Transverse colon (tissue), 4 donors: Measurements from ENCODE around the gene SERPINB5. TPM values are rescaled to one million over a fixed set of nuclear protein-coding genes. Genes with fewer than 3 reads are reported as not detected.

Experiments
- DNase-seq: peaks from one replicate; pipeline ENCODE4 v3.0.0-alpha.2; 2019
- H3K27ac ChIP-seq, 4 donors: fragments of 200-600 bp; sonication (generic); 2 replicates each; pipeline ENCODE4 v1.5.1; 2016 to 2018; ENCODE audit warnings: inconsistent platforms in 4 of 4
- H3K27me3 ChIP-seq: fragments of 200-600 bp; sonication (generic); 2 replicates; pipeline ENCODE4 v1.5.1; 2017; ENCODE audit warnings: inconsistent platforms
- H3K36me3 ChIP-seq, 4 donors: fragments of 200-600 bp; sonication (generic); 2 replicates each; pipeline ENCODE4 v1.5.1; 2017 to 2019; ENCODE audit warnings: inconsistent platforms in 4 of 4
- H3K4me1 ChIP-seq, 4 donors: fragments of 200-600 bp; sonication (generic); 2 replicates each; pipeline ENCODE4 v1.5.1; 2017 to 2020; ENCODE audit warnings: inconsistent platforms in 4 of 4
- H3K4me3 ChIP-seq, 4 donors: fragments of 200-600 bp; sonication (generic); 1 replicate in 1 of 4; 2 replicates in 3 of 4; pipeline versions ENCODE4 v1.5.1 to v1.6.1; 2017 to 2019; ENCODE audit warnings: inconsistent platforms in 4 of 4
- H3K9me3 ChIP-seq, 2 donors: fragments of 200-600 bp; sonication (generic); 2 replicates each; pipeline ENCODE4 v1.5.1; 2017 to 2019; ENCODE audit warnings: inconsistent platforms in 2 of 2
- CTCF ChIP-seq, 5 experiments: fragments of 200-600 bp in 3 of 5; fragments of 450-650 bp in 2 of 5; sonication (generic) in 3 of 5; IDR thresholded peaks; 1 replicate in 2 of 5; 2 replicates in 3 of 5; pipeline ENCODE4 v1.5.1; 2016 to 2017; ENCODE audit warnings: antibody characterized with exemption in 5 of 5, inconsistent platforms in 3 of 5, mild to moderate bottlenecking in 2 of 5, moderate library complexity in 1 of 5
- EP300 ChIP-seq: sonication (generic); formaldehyde crosslinking; IDR thresholded peaks from one replicate; pipeline ENCODE4 v1.6.1; 2017; ENCODE audit warnings: antibody characterized with exemption, low read depth
- POLR2A ChIP-seq: fragments of 450-650 bp; IDR thresholded peaks from one replicate; pipeline ENCODE4 v1.6.1; 2016; ENCODE audit warnings: antibody characterized with exemption, mild to moderate bottlenecking, moderate library complexity
- POLR2AphosphoS5 ChIP-seq, 3 donors: sonication (generic); formaldehyde crosslinking; IDR thresholded peaks; one replicate each; pipeline ENCODE4 v1.6.1; 2016; ENCODE audit warnings: antibody characterized with exemption in 3 of 3
- WGBS, 2 donors: methylation state at CpG; one replicate each; pipeline ENCODE4 v1.1.5; 2018; ENCODE audit warnings: low coverage in 1 of 2; 5-methylcytosine and 5-hydroxymethylcytosine counted together
- in situ Hi-C, 4 donors: fragments of 200-750 bp; cut with MboI; loops; one replicate each; pipeline versions ENCODE4 v1.15.0 to v1.15.1; 2017; ENCODE audit warnings: low sequenced_read_pairs in 3 of 4, low pct_ligation_motif_present in 1 of 4, low pct_unique_long_range_greater_than_20kb in 1 of 4
- intact Hi-C: fragments of 100-400 bp; cut with DNase I; formaldehyde crosslinking; loops from one replicate; pipeline ENCODE4 v1.15.1; 2023; ENCODE audit warnings: low total_unique reads
- total RNA-seq, 4 donors: library from RNA; depleted of rRNA; stranded (reverse); fragments of >200 nt; gene quantifications; one replicate each; pipeline ENCODE4 v1.1.0, GENCODE V29; 2016

Gene SERPINB5, protein sequence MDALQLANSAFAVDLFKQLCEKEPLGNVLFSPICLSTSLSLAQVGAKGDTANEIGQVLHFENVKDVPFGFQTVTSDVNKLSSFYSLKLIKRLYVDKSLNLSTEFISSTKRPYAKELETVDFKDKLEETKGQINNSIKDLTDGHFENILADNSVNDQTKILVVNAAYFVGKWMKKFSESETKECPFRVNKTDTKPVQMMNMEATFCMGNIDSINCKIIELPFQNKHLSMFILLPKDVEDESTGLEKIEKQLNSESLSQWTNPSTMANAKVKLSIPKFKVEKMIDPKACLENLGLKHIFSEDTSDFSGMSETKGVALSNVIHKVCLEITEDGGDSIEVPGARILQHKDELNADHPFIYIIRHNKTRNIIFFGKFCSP
- 1 to 10 TPM in 3 of 4 donors, under 1 TPM in 1; 0.79 to 3.6 (median 1.2) TPM for total RNA-seq

DNA sequence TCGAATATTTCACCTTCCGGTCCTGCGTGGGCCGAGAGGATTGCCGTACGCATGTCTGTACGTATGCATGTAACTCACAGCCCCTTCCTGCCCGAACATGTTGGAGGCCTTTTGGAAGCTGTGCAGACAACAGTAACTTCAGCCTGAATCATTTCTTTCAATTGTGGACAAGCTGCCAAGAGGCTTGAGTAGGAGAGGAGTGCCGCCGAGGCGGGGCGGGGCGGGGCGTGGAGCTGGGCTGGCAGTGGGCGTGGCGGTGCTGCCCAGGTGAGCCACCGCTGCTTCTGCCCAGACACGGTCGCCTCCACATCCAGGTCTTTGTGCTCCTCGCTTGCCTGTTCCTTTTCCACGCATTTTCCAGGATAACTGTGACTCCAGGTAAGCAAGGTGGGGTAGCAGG, at the start of gene SERPINB5:
SERPINB5 (plus strand) TSS at position 291 of the 400 bp plus-strand sequence. CDS start 7,471 bp downstream, outside the sequence.
- no peak within 1 kb of the TSS for H3K4me3 ChIP-seq
- peak within 1 kb of the TSS in 2 of 4 donors; percentile 9 to 47 for H3K27ac ChIP-seq
- TF ChIP-seq POLR2AphosphoS5 (IDR thresholded peaks at IDR 0.05) (peak in 2 of 3 donors; percentile 45 to 51), POLR2A (no peak)
- intact Hi-C loops (no loop called here), in situ Hi-C loops (no loop called here)
- no peaks in the 10 kb centered on the region for H3K36me3 ChIP-seq
- WGBS, 2 donors: 59 to 74% methylated on average over 9 to 21 of the region's 21 CpGs
- H3K4me1 ChIP-seq: peaks cover 0 to 12% (median 4%) of the 10 kb centered on the region in 4 donors
- H3K9me3 ChIP-seq: no peaks in the 10 kb centered on the region
- DNase-seq: peak; percentile 90
- no peaks in the 10 kb centered on the region for H3K27me3 ChIP-seq

- Histone ChIP-seq H3K9me3 (no peaks in the 10 kb centered on the region), H3K4me1 (peaks cover 0 to 7% (median 5%) of the 10 kb centered on the region in 4 donors), H3K4me3 (no peak overlapping the region), H3K27ac (peak overlapping the region in 1 of 4 donors; percentile 33), H3K27me3 (no peaks in the 10 kb centered on the region), H3K36me3 (no peaks in the 10 kb centered on the region)
- DNase-seq: peak; percentile 33
- WGBS, 2 donors: 77 to 81% methylated on average over 4 of the region's 4 CpGs
- in situ Hi-C loops: loop anchor here (25.0 kb wide), 4 partner anchors 90 to 715 kb away; partner anchors contain the start of gene PHLPP1 (in 1 of the 4)
- intact Hi-C loops: loop anchor here (10.0 kb wide), 1 partner anchor 63 kb away; the partner anchor contains the start of gene KDSR
- TF ChIP-seq POLR2A (no peak), CTCF (IDR thresholded peaks at IDR 0.05) (no peak), EP300 (no peak), POLR2AphosphoS5 (IDR thresholded peaks at IDR 0.05) (no peak)
Measured at GRCh38 chr18:63427558-63427957, 49.2 kb upstream of the SERPINB5 start.

GRCh38 chr18:63430526-63430925, 46.2 kb upstream of the SERPINB5 start:
- WGBS, 2 donors: 60 to 79% methylated on average over 2 of the region's 2 CpGs
- H3K4me3 ChIP-seq: no peak overlapping the region
- no peak for DNase-seq
- no peaks in the 10 kb centered on the region for H3K27me3 ChIP-seq
- in situ Hi-C loops (loop anchor here (5.0 to 25.0 kb wide), 8 partner anchors 86 to 718 kb away; partner anchors contain the start of gene PHLPP1 (in 1 of the 4)), intact Hi-C loops (no loop called here)
- H3K27ac ChIP-seq: no peak overlapping the region
- H3K36me3 ChIP-seq: no peaks in the 10 kb centered on the region
- TF ChIP-seq POLR2A (no peak), CTCF (IDR thresholded peaks at IDR 0.05) (no peak), POLR2AphosphoS5 (IDR thresholded peaks at IDR 0.05) (no peak), EP300 (no peak)
- H3K4me1 ChIP-seq: no peaks in the 10 kb centered on the region
- H3K9me3 ChIP-seq: no peaks in the 10 kb centered on the region

- no peak overlapping the region for H3K27ac ChIP-seq
- 57 to 77% methylated on average over 1 of the region's 1 CpG for WGBS, 2 donors
- no peaks in the 10 kb centered on the region for H3K27me3 ChIP-seq
- no peaks in the 10 kb centered on the region for H3K36me3 ChIP-seq
- no peak for TF ChIP-seq EP300
- TF ChIP-seq POLR2AphosphoS5 (IDR thresholded peaks at IDR 0.05): no peak
- no peak for TF ChIP-seq CTCF (IDR thresholded peaks at IDR 0.05)
- no peak for TF ChIP-seq POLR2A
- intact Hi-C loops (no loop called here), in situ Hi-C loops (loop anchor here (5.0 to 25.0 kb wide), 8 partner anchors 86 to 719 kb away; partner anchors contain the start of gene PHLPP1 (in 1 of the 4))
- no peak overlapping the region for H3K4me3 ChIP-seq
- H3K4me1 ChIP-seq: no peaks in the 10 kb centered on the region
- no peaks in the 10 kb centered on the region for H3K9me3 ChIP-seq
- DNase-seq: no peak
Measured at GRCh38 chr18:63431180-63431579, 45.6 kb upstream of the SERPINB5 start.
